ENCODE data around the gene CHTF18.

CHTF18 gene

DNA sequence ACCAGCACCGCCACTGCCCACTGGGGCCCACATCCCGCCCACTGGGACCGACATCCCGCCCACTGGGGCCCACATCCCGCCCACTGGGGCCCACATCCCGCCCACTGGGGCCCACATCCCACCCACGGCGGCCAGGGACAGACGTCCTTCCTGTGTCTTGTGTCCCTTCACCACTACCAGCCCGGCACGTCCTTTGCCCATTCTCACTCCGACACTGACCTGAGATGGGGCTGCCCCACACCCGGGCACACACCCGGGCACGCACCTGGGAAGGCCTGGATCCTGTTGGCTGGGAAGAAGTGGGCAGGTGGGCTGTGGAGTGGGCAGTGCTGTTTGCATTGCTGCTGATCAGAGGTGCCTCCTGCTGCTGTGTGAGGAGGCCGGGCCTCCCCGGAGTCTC lies 40.5 kb downstream of the CHTF18 start:
- TF ChIP-seq, protein P1, sequence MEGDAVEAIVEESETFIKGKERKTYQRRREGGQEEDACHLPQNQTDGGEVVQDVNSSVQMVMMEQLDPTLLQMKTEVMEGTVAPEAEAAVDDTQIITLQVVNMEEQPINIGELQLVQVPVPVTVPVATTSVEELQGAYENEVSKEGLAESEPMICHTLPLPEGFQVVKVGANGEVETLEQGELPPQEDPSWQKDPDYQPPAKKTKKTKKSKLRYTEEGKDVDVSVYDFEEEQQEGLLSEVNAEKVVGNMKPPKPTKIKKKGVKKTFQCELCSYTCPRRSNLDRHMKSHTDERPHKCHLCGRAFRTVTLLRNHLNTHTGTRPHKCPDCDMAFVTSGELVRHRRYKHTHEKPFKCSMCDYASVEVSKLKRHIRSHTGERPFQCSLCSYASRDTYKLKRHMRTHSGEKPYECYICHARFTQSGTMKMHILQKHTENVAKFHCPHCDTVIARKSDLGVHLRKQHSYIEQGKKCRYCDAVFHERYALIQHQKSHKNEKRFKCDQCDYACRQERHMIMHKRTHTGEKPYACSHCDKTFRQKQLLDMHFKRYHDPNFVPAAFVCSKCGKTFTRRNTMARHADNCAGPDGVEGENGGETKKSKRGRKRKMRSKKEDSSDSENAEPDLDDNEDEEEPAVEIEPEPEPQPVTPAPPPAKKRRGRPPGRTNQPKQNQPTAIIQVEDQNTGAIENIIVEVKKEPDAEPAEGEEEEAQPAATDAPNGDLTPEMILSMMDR (IDR thresholded peaks at IDR 0.05): no peak

GRCh38 chr16:830107-830870 lies 41.9 kb downstream of the CHTF18 start:
- TF ChIP-seq, protein P1 (IDR thresholded peaks at IDR 0.05): no peak

DNA sequence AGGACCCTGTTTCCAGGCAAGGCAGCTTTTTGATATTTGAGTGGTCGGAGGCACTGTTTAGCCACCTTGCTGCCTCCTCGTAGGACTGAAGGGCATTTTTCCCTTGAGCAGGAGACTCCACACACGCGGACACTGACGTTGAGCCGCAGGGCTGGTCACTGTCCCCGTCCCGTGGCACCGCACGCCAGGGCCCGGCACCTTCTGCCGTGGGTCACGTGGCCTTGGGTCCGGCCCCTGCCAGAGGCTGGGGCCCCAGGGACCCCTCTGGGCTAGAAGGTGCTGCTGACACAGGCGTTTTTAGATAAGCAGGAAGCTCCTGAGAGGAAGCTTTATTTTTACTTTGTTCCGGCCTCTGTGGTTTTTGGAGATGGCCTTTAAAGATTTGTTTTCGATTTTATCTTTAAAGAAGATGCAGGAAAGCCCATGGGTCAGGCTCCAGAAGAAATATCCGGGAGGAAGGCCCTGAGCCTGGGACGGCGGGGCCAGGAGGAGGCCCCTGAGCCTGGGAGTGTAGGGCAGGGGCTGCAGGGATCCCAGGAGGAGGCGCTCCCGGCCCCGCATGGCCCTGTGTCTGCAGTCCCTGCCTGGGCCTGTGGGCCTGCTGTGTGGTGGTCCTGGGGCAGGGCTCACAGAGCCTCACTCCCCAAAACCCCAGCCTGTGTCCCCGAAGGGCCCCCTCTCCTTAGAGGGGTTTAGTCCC lies 42.6 kb downstream of the CHTF18 start:
- TF ChIP-seq, protein P1 (IDR thresholded peaks at IDR 0.05): no peak

DNA sequence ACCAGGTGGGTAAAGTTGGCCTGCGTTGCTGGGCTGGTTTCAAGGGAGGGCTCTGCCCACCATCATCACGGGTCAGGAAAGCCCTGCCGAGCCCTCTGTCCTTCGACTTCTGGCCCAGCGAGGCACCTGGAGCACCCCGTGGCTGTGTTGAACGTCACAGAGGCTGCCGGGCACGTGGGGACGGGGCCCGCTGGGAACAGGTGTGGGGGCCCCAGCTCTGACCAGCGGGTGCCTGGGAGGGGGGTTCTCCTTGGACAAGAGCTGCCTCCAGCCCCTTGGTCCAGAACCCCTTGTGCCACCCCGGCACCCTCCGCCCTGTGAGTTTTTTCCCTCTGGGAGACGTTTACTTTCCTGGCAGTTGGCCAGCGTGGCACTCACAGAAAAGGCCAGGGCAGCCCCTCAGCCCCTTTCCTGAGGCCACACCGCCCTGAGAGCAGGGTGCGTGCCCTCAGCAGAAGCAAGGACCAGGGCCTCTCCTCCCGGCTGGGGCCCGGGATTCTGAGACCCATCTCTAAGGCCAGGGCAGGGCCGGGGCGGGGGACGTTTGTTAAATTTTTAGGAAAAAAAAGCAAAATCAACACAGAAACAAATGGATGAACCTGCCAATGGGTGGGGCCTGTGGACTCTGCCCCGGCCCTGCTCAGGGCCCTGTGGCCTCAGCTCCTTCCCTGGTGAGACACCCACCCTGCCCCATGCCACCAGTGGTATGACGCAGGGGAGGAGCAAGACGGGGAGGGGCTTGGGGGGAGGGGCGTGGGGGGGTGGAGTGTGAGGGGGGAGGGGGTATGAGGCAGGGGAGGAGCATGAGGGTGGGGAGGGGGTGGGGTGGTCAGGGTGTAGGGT lies 43.4 kb downstream of the CHTF18 start:
- TF ChIP-seq, protein P1 (IDR thresholded peaks at IDR 0.05): no peak

DNA sequence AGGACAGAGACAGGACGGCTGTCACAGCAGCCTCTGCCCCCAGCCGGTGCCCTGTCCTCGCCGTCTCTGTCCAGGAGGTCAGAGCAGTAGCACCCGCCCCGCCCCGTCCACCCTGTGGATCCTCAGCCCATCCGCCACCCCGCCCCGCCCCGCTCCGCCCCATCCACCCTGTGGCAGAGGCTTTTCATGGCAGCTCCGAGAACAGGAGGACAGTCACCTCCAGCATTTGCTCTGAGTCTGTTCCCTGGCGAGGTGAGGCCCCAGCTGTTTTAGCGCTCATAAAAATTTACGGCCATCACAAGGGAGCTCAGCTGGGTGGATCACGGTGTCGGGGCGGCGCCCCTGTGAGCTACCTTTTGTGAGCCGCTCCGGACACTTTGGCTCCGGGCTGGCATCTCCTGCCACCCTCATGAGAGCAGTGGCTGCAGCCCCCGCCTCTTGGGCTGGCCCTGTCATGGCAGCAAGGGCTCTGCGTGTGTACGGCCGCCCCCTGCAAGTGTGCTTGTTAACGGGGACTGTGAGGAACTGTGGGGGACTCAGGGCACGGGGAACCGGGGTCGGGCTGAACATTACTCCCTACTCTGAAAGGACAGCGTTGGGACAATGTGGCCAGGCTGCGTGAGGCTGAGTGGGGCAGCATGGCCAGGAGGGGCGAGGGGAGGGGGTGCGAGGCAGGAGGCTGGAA lies 44.4 kb downstream of the CHTF18 start:
- TF ChIP-seq, protein P1 (IDR thresholded peaks at IDR 0.05): no peak

GRCh38 chr16:833411-833810 lies 45.0 kb downstream of the CHTF18 start:
- TF ChIP-seq, protein P1 (IDR thresholded peaks at IDR 0.05): no peak

- TF ChIP-seq, protein P1 (IDR thresholded peaks at IDR 0.05): no peak
These were observed 47.0 kb downstream of the CHTF18 start for GRCh38 chr16:835373-835772.

Measured in LNCAP (cell line).